Tibial nerve (tissue), 4 donors: Measurements from ENCODE around the gene KMT2B. TPM values are rescaled to one million over a fixed set of nuclear protein-coding genes. Genes with fewer than 3 reads are reported as not detected.
"Not testable (repeated sequence)": the region's sequence is repeated elsewhere in the genome, so short reads cannot be mapped to it uniquely, and the experiment has no call there.

Experiments used
- DNase-seq, 2 donors: peaks; one replicate each; pipeline ENCODE4 v3.0.0-alpha.2; 2019; ENCODE audit warnings: low spot score in 2 of 2
- H3K27ac ChIP-seq, 4 donors: fragments of 200-600 bp; sonication (generic) in 3 of 4; one replicate each; pipeline ENCODE4 v1.5.1; 2017 to 2019; ENCODE audit warnings: mild to moderate bottlenecking in 1 of 4
- H3K27me3 ChIP-seq, 2 donors: fragments of 200-600 bp; sonication (generic) in 1 of 2; one replicate each; pipeline versions ENCODE4 v1.5.1 to v1.6.0; 2017 to 2019
- H3K36me3 ChIP-seq, 3 donors: fragments of 200-600 bp; sonication (generic); one replicate each; pipeline ENCODE4 v1.5.1; 2018 to 2019
- H3K4me1 ChIP-seq, 4 donors: fragments of 200-600 bp; sonication (generic) in 3 of 4; one replicate each; pipeline ENCODE4 v1.5.1; 2017 to 2019
- H3K4me3 ChIP-seq, 4 donors: fragments of 200-600 bp; sonication (generic) in 3 of 4; one replicate each; pipeline ENCODE4 v1.5.1; 2017 to 2019; ENCODE audit warnings: mild to moderate bottlenecking in 1 of 4, moderate library complexity in 1 of 4
- H3K9me3 ChIP-seq, 4 donors: fragments of 200-600 bp; sonication (generic) in 3 of 4; one replicate each; pipeline ENCODE4 v1.5.1; 2017 to 2019
- CTCF ChIP-seq, 5 experiments: fragments of 200-600 bp in 3 of 5; fragments of 450-650 bp in 2 of 5; sonication (generic) in 3 of 5; IDR thresholded peaks; one replicate each; pipeline ENCODE4 v1.5.1; 2016 to 2019; ENCODE audit warnings: antibody characterized with exemption in 5 of 5, mild to moderate bottlenecking in 3 of 5, moderate library complexity in 2 of 5
- EP300 ChIP-seq, 2 donors: sonication (generic); formaldehyde crosslinking; IDR thresholded peaks; one replicate each; pipeline ENCODE4 v1.6.1; 2017; ENCODE audit warnings: antibody characterized with exemption in 2 of 2, mild to moderate bottlenecking in 1 of 2
- POLR2A ChIP-seq, 2 donors: fragments of 450-650 bp; IDR thresholded peaks; one replicate each; pipeline ENCODE4 v1.6.1; 2017; ENCODE audit warnings: antibody characterized with exemption in 2 of 2, mild to moderate bottlenecking in 2 of 2, moderate library complexity in 2 of 2
- WGBS, 2 donors: methylation state at CpG; one replicate each; pipeline ENCODE4 v1.1.5; 2018; 5-methylcytosine and 5-hydroxymethylcytosine counted together
- total RNA-seq, 4 donors: library from RNA; depleted of rRNA; stranded (reverse); fragments of >200 nt; gene quantifications; one replicate each; pipeline ENCODE4 v1.1.0, GENCODE V29; 2016

KMT2B gene
- total RNA-seq, 4 donors from 2014 or later, result 12.9 to 38.7 (median 25.5) TPM

- H3K27ac ChIP-seq, result no peak overlapping the region
- no peak for TF ChIP-seq CTCF (IDR thresholded peaks at IDR 0.05)
- TF ChIP-seq POLR2A (IDR thresholded peaks at IDR 0.05), result no peak
- TF ChIP-seq EP300 (IDR thresholded peaks at IDR 0.05), result no peak
- H3K27me3 ChIP-seq, result no peaks in the 10 kb centered on the region
- WGBS, 2 donors, result 93 to 94% methylated on average over 11 to 14 of the region's 14 CpGs
- no peak for DNase-seq
- H3K9me3 ChIP-seq, result no peaks in the 10 kb centered on the region
- H3K4me3 ChIP-seq, result no peak overlapping the region
- peaks cover 0 to 31% (median 10%) of the 10 kb centered on the region in 4 donors for H3K4me1 ChIP-seq
- peaks cover 5 to 79% (median 53%) of the 10 kb centered on the region in 3 donors for H3K36me3 ChIP-seq
Observed at GRCh38 chr19:35722461-35722860, 4.7 kb downstream of the KMT2B start.

- H3K36me3 ChIP-seq, result peaks cover 5 to 84% (median 57%) of the 10 kb centered on the region in 3 donors
- no peaks in the 10 kb centered on the region for H3K9me3 ChIP-seq
- no peak for DNase-seq
- TF ChIP-seq EP300 (IDR thresholded peaks at IDR 0.05) (no peak), POLR2A (IDR thresholded peaks at IDR 0.05) (no peak), CTCF (IDR thresholded peaks at IDR 0.05) (no peak)
- no peak overlapping the region for H3K27ac ChIP-seq
- peaks cover 0 to 31% (median 10%) of the 10 kb centered on the region in 4 donors for H3K4me1 ChIP-seq
- WGBS, 2 donors, result 93 to 100% methylated on average over 4 to 16 of the region's 16 CpGs
- H3K4me3 ChIP-seq, result no peak overlapping the region
- no peaks in the 10 kb centered on the region for H3K27me3 ChIP-seq
Observed at GRCh38 chr19:35722897-35723296, 5.1 kb downstream of the KMT2B start.

GRCh38 chr19:35723671-35724070 is 5.9 kb downstream of the KMT2B start:
- WGBS, 2 donors, result 91 to 93% methylated on average over 21 to 24 of the region's 24 CpGs
- Histone ChIP-seq H3K4me3 (no peak overlapping the region), H3K4me1 (peaks cover 0 to 29% (median 9%) of the 10 kb centered on the region in 4 donors), H3K9me3 (no peaks in the 10 kb centered on the region), H3K27me3 (no peaks in the 10 kb centered on the region), H3K27ac (no peak overlapping the region), H3K36me3 (peaks cover 5 to 91% (median 65%) of the 10 kb centered on the region in 3 donors)
- no peak for DNase-seq
- TF ChIP-seq CTCF (IDR thresholded peaks at IDR 0.05) (no peak), POLR2A (IDR thresholded peaks at IDR 0.05) (no peak), EP300 (IDR thresholded peaks at IDR 0.05) (no peak)

GRCh38 chr19:35724132-35724531 is 6.3 kb downstream of the KMT2B start:
- not testable (repeated sequence) for H3K27ac ChIP-seq, H3K4me3 ChIP-seq, H3K9me3 ChIP-seq, DNase-seq, H3K27me3 ChIP-seq
- 93% methylated on average over 7 of the region's 7 CpGs for WGBS, 2 donors
- Histone ChIP-seq H3K36me3 (peaks cover 5 to 96% (median 69%) of the 10 kb centered on the region in 3 donors), H3K4me1 (peaks cover 0 to 25% (median 5%) of the 10 kb centered on the region in 4 donors)

- TF ChIP-seq CTCF (IDR thresholded peaks at IDR 0.05) (no peak), POLR2A (IDR thresholded peaks at IDR 0.05) (no peak), EP300 (IDR thresholded peaks at IDR 0.05) (no peak)
- Histone ChIP-seq H3K27me3 (no peaks in the 10 kb centered on the region), H3K4me3 (no peak overlapping the region), H3K27ac (no peak overlapping the region), H3K9me3 (no peaks in the 10 kb centered on the region), H3K36me3 (peaks cover 5 to 100% (median 71%) of the 10 kb centered on the region in 3 donors), H3K4me1 (peaks cover 0 to 20% (median under 1%) of the 10 kb centered on the region in 4 donors)
- DNase-seq, result no peak
- 89 to 92% methylated on average over 12 of the region's 12 CpGs for WGBS, 2 donors
Observed at GRCh38 chr19:35724560-35724959, 6.8 kb downstream of the KMT2B start.
